ENCODE measurements around the gene ZNF835. TPM values are rescaled to one million over a fixed set of nuclear protein-coding genes. Genes with fewer than 3 reads are reported as not detected.

ZNF835 gene
- total and polyA plus RNA-seq, 10 of the 15 experiments (the other 5 are each of a cell fraction or from before 2014, with no cell fraction given) = not detected

DNA sequence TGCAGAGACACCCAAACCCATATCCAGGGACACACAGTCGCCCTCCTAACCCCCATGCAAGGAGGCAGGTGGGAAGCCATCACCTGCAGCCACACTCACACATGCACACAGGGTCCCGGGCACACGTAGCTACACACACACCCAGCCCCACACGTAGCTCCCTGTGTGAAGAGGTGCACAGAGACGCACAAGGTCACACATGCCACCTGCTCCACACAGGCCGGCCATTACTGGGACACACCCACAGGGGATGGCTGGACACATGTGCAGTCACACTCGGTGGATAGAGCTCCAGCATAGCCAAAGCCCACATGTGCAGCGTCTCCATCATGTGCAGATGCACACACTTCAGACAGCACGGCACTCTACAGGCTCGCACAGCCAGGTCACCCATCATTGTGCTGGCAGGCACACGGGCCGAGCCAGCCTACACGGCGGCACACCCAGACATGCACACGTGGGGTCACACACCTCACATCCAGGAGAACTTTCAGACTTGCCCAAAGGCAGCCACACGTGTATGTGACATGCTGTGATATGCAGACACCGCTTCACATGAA is 1.1 kb downstream of the ZNF835 start:
- H3K4me3 ChIP-seq = no peak overlapping the region
- ChIA-PET POLR2A (no interaction called here), RAD21 (ENCODE audit: unreplicated experiment) (no interaction called here), SMC1A (ENCODE audit: uncharacterized antibody, unreplicated experiment) (no interaction called here), CTCF (no interaction called here)
- no peak for FAIRE-seq
- H3K4me2 ChIP-seq (ENCODE audit: control insufficient read depth, insufficient read depth) = no peak overlapping the region
- TF ChIP-seq USF1 (IDR thresholded peaks at IDR 0.05; ENCODE audit: borderline replicate concordance, extremely low read length, insufficient read depth, low read depth, low read length) = no peak
- no peak for TF ChIP-seq RB1 (IDR thresholded peaks at IDR 0.05; ENCODE audit: borderline replicate concordance)
- no peak for TF ChIP-seq CBFB (IDR thresholded peaks at IDR 0.05; ENCODE audit: low read depth)
- TF ChIP-seq IKZF1 (conservative IDR thresholded peaks at IDR 0.05) = no peak
- no peak for TF ChIP-seq NFYA (IDR thresholded peaks at IDR 0.05; ENCODE audit: borderline replicate concordance, low read depth, low read length)
- TF ChIP-seq ZZZ3 (IDR thresholded peaks at IDR 0.05; ENCODE audit: control insufficient read depth, insufficient read length, low read depth) = no peak
- no peak for TF ChIP-seq SIN3A (IDR thresholded peaks at IDR 0.05; ENCODE audit: low read depth, low read length)
- TF ChIP-seq POU2F2 (IDR thresholded peaks at IDR 0.05; ENCODE audit: borderline replicate concordance, low read depth, low read length) = no peak
- TF ChIP-seq, protein P1, sequence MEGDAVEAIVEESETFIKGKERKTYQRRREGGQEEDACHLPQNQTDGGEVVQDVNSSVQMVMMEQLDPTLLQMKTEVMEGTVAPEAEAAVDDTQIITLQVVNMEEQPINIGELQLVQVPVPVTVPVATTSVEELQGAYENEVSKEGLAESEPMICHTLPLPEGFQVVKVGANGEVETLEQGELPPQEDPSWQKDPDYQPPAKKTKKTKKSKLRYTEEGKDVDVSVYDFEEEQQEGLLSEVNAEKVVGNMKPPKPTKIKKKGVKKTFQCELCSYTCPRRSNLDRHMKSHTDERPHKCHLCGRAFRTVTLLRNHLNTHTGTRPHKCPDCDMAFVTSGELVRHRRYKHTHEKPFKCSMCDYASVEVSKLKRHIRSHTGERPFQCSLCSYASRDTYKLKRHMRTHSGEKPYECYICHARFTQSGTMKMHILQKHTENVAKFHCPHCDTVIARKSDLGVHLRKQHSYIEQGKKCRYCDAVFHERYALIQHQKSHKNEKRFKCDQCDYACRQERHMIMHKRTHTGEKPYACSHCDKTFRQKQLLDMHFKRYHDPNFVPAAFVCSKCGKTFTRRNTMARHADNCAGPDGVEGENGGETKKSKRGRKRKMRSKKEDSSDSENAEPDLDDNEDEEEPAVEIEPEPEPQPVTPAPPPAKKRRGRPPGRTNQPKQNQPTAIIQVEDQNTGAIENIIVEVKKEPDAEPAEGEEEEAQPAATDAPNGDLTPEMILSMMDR (IDR thresholded peaks at IDR 0.05 in 2 of 3, conservative IDR thresholded peaks at IDR 0.05 in 1 of 3; ENCODE audit: control insufficient read depth in 2 of 3, extremely low read depth in 1 of 3, insufficient read depth in 1 of 3, low read depth in 3 of 3, low read length in 3 of 3) = no peak
- TF ChIP-seq, protein P2, sequence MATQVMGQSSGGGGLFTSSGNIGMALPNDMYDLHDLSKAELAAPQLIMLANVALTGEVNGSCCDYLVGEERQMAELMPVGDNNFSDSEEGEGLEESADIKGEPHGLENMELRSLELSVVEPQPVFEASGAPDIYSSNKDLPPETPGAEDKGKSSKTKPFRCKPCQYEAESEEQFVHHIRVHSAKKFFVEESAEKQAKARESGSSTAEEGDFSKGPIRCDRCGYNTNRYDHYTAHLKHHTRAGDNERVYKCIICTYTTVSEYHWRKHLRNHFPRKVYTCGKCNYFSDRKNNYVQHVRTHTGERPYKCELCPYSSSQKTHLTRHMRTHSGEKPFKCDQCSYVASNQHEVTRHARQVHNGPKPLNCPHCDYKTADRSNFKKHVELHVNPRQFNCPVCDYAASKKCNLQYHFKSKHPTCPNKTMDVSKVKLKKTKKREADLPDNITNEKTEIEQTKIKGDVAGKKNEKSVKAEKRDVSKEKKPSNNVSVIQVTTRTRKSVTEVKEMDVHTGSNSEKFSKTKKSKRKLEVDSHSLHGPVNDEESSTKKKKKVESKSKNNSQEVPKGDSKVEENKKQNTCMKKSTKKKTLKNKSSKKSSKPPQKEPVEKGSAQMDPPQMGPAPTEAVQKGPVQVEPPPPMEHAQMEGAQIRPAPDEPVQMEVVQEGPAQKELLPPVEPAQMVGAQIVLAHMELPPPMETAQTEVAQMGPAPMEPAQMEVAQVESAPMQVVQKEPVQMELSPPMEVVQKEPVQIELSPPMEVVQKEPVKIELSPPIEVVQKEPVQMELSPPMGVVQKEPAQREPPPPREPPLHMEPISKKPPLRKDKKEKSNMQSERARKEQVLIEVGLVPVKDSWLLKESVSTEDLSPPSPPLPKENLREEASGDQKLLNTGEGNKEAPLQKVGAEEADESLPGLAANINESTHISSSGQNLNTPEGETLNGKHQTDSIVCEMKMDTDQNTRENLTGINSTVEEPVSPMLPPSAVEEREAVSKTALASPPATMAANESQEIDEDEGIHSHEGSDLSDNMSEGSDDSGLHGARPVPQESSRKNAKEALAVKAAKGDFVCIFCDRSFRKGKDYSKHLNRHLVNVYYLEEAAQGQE (IDR thresholded peaks at IDR 0.05; ENCODE audit: low read depth, low read length) = no peak
- TF ChIP-seq ZNF217 (IDR thresholded peaks at IDR 0.05) = no peak
- no peak for TF ChIP-seq EED (IDR thresholded peaks at IDR 0.05; ENCODE audit: low read depth)
- no peak for TF ChIP-seq RUNX3 (IDR thresholded peaks at IDR 0.05; ENCODE audit: low read length)
- in situ Hi-C loops (cut with MboI) = no loop called here
- DNase-seq (ENCODE audit: low read depth, low spot score) = no peak
- H3K9me3 ChIP-seq (replicated peaks; ENCODE audit: control insufficient read depth, insufficient read depth, low read length) = peaks cover 4% of the 10 kb centered on the region; the same call in 1 of the 3 replicates
- no peaks in the 10 kb centered on the region for H3K27me3 ChIP-seq (replicated peaks in 1 of 2; ENCODE audit: control insufficient read depth in 2 of 2, insufficient read depth in 2 of 2, low read length in 1 of 2)
- no peak overlapping the region for H2AFZ ChIP-seq (ENCODE audit: control insufficient read depth, low read depth, low read length)
- 53% methylated on average over 17 of the region's 17 CpGs for WGBS (ENCODE audit: insufficient coverage, insufficient replicate concordance, low lambda C conversion rate, missing lambda C conversion rate)
- BruUV-seq (replicated peaks) = no TSS peak
- intact Hi-C loops (cut with micrococcal nuclease; ENCODE audit: unreplicated experiment) = no loop called here
- no peaks in the 10 kb centered on the region for H3K4me1 ChIP-seq (ENCODE audit: control insufficient read depth, insufficient read depth, low read length)
- ATAC-seq = no peak
- no peak overlapping the region for H3K9ac ChIP-seq (ENCODE audit: control insufficient read depth, insufficient read depth, low read length)
- H3K36me3 ChIP-seq (ENCODE audit: control insufficient read depth in 2 of 2, insufficient read depth in 2 of 2, low read length in 1 of 2) = no peaks in the 10 kb centered on the region
- no peaks in the 10 kb centered on the region for H3K79me2 ChIP-seq (ENCODE audit: control insufficient read depth, insufficient read depth, low read length)
- H4K20me1 ChIP-seq (ENCODE audit: control insufficient read depth, insufficient read depth) = no peaks in the 10 kb centered on the region
- H3K27ac ChIP-seq (ENCODE audit: control insufficient read depth, insufficient read depth) = no peak overlapping the region

Data from GM12878 (cell line).